Measurements from ENCODE around the gene MEF2C.
A peak's percentile ranks its signal among the peaks of the same experiment; 100 is the strongest.

The MEF2C gene

DNA sequence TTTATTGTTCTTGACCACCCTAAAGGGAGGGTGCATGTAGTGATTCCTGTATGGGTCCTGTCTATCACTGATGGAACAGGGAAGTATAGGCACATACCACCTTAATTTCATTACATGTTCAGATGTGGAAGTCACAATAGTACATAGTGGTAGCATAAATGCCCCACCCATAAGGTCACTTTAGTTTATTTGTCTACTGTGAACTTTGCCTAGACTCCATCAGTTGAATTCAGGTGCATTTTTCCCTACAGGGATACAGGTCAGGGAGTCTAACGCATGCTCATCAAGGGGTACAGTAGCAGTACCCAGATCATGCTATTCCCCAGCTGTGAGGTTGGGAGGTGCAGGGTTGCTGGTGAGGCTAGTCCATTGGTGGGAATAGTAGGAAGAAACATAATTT is 175.0 kb downstream of the MEF2C start:
- DNase-seq = no peak

DNA sequence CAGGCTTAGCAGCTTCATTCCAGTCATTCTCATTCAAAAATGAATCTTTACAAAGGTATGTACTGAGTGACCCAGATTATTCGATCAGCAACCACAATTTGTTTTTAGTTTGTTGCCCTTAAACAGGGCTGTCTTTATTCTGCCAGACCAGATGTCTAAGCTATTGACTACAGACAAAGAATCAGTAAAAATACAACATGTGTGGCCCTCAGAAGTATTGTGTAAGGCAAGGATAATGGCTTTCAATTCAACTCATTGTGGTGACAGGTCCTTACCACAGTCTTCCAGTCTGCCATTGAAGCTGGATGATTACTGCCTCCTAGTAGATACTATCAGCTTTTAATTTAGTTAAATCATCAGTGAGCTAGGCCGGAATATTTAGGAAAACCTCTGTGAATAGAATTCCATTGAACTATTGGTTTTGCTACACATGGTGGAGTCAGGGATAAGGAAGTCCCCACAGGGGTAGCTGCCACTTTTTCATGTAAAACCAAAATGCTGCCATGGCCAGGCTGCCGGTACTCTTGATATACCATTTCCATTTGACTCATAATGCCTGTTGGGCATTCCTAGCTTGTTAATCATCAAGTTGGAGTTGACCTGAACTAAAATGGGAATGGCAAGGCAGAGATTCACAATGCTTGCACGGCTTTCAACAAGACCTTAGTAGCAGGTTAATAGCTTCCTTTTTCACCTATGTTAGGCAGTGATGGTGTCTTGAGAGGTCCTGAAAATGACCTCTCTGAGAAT is 175.6 kb downstream of the MEF2C start:
- peak; percentile 14 for DNase-seq

DNA sequence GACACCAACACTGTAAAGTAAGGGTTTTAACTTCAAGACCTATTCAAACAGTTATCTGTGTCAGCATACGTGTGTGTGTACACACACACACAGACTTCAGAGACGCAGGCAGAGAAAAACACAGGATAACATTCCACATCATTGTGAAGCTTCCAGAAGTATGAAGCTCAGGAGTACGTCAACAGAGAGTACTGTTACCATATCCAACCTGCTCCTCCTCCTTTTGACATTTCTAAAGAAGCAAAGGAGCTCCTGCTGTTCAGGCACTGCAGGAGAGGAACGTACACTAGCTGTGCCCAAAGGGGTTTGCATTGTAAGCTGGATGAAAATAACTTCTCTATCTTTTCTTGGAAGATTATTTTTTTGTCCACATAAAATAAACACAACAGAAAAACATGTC is 180.7 kb downstream of the MEF2C start:
- no peak for DNase-seq

DNA sequence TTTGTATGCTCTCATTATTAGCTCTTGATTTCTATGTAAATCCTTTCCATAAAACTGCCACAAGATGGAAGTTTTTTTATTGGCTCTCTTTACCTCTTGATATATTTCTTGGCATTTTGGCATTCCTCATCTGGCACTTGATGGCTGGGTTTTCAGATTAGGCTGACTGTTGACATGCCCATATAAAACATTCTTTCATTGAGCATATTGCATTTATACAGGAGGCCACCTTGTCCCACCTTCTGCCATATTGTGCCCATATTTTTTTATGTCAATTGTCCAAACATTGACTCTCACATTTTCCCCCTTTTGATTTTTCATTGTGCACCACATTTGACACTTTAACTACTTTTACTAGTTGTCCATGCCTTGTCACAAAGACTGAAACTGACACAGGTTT is 182.9 kb downstream of the MEF2C start:
- no peak for DNase-seq

DNA sequence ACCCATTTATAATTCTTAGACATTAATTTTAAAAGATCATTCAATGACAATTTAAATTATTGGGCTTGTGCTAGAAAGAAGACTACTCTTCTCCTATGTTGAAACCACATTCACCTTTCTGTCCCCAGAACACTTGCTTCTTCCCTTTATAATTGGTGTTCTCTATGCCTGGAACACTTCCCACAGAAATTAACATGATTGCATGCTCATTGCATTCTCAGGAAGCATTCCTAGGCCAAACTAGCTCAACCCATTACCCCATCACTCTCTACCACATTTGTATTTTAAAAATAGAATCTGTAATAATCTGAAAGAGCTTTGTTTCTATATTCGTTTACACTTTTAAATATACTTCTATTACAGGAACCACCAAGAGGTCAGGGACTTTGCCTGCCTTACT is 184.7 kb downstream of the MEF2C start:
- no peak for DNase-seq

DNA sequence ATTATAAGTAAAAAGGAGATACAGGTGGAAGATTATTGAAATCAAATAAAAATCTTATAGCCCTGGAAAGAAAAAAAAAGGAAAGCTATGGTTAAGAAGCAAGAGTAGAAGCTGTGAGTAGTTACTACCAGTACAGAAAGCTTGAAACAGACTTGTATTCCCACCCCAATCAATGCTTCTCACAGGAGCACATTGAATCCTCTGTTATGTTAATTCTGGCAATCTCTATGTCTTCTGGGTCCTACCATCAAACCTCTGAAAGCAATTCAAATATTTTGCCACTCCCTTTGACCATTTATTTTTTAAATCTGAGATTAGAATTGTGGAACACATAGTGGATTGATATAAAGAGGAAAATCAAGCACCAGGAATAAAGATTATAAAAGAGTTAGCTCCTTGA is 186.5 kb downstream of the MEF2C start:
- no peak for DNase-seq

DNA sequence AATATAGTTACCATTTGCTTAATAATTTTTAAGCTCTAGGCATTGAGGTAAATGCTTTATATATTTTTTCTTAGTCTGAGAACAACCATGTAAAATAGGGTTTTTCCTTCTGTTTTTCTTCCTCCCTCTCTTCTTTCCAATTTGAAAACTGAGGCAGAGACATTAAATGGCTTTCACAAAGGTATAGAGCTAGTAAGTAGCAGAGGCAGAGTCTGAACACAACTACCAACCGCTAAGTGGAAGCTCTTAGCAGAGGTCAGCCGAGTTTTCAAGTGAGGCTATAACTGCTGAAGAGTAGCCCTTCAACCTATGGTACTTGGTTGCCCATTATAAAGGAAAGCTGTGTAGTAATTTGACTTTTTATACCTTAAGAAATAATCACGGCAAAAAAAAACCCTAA is 187.1 kb downstream of the MEF2C start:
- DNase-seq = no peak

DNA sequence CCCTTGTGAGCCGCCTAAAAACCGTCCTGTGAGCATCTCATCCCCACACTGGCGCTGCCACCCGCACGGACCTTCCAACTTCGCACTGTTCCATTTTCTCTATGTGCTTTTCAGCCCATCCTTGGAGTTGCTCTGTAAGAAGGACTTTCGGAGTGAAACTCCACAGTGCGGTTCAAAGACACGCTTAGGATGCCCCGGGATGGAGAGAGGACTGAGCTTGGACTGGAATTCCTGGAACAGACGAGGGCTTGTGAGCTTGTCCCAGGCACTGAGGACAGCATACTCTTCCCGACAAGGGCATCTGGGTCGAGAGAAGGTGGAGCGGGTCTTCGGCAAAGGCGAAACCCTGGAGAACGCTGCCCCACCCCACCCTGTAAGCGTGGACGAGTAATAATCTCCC is 187.8 kb downstream of the MEF2C start:
- no peak for DNase-seq

DNA sequence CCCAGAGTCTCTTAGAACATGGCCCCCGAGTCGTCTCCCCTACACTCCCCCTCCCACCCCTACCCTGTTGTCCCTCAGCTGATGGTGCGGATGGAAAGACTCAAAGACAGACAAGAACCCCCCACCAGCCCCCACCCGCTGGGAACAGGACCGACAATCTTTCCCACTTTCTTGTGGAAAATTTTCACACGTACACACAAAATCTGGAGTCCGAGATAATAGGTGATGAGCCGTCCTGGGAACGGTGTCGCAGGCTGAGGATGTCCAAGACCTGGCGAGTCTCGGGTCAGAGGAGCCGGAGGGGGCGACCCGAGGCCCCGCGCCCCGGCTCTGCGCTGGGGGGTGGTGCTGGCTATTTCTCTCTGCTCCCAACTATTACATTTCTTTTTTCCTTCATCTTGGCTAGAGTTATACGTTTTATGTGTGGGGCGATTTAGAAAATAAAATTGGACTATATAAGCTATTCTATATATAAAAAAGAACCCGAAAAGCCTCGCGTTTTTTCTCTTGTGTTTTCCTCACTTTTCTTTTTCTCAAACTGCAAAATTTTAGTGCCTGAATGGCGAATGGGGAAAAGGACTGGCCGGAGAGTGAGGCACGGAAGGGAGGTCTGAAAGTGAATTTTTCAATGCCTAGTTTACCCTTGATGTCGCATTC is 188.8 kb downstream of the MEF2C start:
- DNase-seq = no peak

DNA sequence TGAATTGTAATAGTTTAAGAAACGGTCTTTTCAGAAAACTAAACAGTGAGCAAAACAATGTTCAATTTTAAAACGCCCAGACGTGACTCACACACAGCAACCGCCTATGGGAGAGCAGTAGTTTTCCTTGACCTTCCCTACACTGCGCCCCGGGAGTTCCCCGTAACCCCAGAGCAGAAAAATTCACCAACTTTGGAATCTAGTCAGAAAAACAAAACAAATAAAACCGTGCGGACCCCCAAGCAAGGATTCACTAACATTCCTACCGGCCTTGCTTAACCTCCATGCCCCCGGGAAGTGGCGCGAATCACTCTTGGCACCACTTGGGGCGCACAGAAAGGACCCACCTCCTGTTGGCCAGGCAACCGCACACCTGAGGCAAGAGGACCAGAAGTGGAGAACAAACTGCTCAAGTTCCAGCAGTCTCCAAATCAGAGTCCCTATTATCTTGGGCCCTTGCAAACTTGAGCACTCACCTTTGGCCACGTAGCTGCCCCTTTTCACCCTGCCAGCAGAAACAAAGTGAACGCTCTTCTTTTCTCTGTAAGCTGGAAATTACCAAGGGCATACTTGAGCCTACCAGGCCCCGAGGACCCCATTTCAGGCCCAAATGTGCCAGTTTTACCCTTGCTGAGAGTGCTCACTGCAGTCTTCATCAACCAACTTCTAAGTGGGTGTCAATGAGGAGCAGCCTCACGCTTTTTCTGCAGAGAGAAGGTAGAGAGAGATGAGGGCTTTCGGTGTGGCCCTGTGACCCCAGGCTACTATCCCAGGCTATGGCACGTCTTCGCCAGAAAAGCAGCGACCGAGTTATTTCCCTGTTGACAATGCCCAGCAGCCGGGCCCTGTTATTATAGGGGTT is 189.7 kb downstream of the MEF2C start:
- DNase-seq = no peak

DNA sequence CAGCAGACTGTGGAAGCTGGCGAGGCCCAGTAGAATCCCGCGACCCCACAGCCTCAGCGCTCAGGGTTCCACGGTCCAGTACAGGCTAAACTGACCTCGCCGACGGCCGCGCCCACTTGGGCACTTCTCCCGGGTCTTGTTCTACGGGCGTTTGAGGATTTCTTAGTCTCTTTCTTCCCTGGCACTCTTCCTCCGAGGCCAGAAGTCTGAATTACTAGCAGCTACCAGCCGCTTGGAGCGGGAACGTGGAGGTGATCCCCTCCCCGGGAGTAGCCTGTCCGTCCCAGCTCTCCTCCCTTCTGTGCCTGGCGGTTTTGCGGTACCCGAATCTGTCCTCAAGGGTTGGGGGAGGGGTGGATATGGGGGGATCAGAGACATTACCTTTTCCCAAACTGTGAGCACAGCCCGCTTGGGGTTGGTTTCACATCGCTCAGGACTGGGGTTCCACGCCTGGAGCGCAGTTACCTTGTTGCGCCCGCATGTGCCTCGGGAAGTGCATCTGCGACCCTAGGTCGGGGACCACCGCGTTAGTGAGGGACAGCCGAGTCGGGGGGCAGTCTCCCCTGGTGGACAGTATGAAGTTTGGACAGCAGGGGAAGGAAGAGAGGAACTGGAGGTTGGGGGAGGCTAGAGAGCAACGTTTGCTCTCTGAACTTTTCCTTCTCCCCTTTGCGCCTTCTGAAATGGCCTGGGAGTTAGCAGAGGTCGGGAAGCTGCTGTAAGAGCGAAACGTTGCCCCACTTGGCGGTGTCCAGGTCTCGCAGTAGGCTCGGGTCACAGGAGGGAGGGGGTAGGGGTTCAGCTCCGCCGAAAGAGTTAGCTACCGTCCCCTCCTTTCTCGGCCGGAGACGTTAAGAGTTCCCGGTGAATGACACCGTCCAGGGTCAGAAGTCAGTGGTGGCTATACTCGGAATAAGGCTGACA is 190.8 kb downstream of the MEF2C start:
- DNase-seq = no peak

DNA sequence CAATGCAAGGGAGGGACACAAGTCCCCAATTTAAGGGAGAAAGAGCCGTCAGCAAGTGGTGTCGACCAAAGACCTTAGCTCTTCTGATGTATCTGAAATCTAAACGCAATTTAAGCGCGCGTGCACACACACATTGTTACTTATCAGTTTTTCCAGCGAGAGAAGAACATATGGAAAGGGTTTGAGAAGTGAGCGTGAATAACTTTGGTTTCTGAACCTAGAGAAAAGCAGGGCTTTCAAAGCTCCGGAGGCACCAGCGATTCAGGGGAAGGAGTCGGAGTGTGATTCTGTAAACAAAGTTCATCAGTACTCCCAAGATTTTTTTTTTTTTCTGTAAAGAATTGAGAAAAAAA is 191.8 kb downstream of the MEF2C start:
- no peak for DNase-seq

DNA sequence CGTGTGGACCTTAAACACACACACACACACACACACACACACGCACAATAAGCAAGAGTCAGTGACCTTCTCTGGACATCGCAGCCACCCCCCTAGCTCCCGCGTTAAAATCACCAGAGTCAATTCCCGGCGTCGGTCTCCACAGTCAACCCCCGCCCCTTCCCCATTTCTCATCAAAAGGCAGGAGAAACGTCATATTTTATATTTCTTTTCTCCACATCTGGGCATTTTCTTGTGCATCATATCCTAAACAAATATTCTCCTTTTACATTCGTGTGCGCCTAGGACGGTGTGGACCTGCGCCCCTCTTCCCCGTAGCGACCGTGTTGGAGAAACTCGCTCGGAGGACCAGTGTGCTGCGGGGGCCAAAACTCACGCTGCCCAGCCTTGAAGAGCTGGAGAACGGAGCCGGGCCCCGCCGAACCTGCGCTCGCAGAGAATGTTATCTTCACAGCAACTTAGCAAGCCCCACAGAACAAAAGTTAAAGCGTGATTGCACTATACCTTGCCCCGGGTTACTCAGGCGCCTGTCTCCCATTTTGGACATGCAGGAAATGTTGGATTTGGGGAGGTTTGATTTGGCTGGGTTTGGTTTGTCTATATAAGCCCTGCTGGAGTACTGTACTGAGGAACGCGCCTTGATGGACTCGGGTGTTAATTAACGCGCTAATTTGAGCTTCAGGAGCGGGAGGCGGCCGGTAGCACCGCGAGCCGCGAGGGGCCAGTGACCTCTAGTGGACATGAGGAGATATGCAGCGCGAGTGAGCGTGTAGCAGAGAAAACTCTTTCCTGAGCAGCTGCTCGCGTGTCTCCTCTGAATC is 192.4 kb downstream of the MEF2C start:
- DNase-seq = peak; percentile 50

DNA sequence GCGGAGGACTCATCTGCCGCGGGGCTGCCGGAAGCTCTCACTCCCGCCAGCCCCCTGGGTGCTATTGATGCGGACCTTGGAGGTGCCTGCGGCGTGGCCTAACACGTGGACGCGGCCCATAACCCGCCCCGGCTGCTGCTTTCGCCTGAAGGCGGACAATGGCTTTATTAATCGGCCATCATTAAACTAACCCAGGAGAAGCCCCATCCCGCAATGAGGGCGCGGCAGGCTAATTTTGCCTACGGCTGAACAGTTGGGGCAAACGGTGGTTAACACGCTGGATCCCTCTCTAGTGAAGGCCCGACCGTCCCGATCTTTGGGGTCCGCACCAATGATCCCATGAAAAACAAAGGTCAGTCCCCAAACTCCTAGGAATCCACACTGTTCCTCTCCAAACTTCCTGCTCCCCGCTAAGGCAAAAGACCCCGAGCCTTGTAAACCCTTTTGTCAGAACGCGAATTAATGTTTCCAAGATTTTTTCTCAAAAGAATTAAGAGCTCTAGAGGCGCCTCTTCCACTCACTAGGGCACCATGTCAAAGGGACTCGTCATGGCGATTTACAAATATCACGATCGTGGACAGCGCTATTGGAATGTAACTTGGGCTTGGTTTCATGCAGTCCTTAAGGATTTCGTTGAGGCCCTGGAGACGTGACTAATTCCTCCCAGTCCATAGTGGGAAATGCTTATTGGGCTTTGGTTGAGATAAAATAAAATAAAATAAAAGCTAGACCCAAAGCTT is 193.1 kb downstream of the MEF2C start:
- no peak for DNase-seq

DNA sequence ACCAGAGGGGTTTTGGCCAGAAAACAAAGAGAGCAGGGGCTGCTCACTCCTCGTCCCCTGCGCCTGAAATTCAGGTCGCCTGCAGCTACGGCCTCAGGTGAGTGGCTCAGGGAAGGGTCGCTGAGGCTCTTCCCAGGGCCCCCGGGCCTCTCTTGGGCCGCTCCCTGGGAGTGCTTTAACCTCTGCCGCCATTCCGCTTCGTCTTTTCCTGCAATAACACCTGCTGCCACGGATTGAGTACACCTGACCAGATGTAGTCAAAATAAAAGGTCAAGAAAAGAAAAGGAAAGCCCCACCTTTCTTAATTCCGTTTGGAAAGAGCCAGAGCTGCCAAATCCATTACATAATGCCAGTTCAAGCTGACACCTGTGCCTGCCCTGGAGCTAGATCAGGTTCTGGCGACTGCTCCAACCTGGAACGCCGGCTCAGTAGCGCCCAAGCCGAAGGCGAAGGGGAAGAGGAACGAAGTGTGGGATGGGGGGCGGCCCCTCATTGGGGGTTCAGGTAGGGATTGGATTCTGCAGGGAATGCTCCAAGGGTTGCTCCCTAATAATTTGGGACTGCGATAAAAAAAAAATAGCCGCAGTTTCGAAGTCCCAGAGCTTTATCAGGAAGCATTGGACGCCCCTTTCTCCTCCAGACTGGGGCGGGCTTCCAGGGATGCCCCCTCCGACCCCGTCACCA is 193.9 kb downstream of the MEF2C start:
- DNase-seq = no peak

DNA sequence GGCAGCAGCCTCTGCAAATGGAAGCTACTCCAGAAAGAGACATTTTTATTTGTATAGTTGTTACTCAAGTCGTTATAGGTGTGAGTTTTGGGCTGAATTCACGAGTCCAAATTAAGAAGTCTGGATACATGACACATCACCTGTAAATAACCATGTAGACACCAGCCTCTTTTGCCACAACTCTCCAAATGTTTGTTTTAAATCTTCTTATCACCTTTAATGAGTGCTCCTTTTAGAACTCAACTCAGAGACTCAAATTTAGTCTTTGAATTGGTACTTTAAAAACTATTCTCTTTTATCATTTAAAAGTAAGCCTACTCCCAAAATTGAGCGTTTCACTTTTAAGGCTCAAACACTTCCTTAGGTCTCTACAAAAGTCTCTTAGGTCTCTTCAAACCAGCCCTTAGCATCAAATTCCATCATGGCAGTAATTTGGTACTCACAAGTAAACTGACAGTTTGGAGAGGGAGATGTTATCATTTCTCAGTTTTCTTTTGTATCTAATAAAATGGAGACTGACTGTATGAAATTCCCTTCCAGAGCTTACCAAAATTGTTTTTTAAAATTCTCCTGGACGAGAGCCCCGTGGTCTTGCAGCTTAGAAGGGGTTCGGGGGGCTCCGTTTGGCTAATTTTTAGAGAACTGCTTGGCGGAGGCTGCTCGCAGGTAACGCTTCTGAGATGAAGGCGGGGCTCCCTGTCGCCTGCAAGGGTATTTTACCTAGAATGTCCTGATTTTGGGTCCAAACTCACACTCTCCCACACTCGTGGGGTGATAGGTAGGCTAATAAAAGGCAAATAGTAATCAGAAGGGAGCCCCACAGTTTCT is 194.6 kb downstream of the MEF2C start:
- DNase-seq = no peak

DNA sequence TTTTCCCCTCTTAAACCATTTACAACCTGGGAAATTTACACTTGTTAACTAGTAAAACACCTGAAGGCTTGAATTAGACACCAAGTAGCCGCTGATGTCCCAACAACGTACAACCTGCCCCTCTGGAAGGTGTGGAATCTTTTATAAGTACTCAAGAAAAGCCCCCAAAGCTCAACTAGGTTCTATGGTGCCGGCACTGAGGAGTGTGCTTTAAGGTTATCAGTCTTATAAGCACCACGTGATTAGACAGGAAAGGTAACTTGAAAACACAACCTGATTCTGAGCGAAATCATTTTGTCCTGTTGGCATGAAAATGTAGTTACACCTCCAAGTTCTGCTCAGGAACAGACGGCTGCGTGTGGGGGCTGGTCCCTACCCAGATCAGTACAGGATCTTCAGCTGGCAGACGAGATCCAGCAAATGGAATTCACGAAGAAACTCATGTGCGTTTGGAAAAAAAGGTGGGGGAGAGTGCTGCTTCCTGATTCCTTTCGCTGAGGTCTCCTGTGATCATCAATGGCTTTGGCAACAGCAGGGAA is 195.5 kb downstream of the MEF2C start:
- no peak for DNase-seq

DNA sequence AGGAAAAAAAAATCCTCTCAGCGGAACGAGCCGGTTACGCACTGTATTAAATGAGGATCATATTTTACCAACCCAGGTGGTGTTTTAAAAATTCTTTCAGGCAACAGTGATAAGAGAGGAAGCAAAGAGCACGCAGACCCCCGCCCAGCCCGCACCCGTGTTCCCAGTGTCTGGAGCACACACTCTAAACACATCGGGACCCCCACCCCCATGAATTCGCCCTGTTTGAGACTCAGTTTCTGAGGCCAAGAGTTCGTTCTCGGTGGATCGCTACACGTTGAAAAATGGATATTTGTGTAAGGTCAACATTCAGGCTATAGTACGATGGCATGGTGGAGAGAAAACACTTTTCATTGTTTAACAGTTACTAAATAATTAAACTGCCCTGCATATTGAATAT is 196.3 kb downstream of the MEF2C start:
- DNase-seq = no peak

All from fibroblast of skin of right quadriceps (primary cell).